GM19351 (cell line): ENCODE data around the gene IGF2BP2.

Source experiments
- ATAC-seq: cut with Tn5 transposase; IDR thresholded peaks from one replicate; pipeline ENCODE4 v1.9.1; 2021; ENCODE audit warnings: mild to moderate bottlenecking, moderate library complexity; ENCODE audit not compliant: unreplicated experiment

IGF2BP2 gene

DNA sequence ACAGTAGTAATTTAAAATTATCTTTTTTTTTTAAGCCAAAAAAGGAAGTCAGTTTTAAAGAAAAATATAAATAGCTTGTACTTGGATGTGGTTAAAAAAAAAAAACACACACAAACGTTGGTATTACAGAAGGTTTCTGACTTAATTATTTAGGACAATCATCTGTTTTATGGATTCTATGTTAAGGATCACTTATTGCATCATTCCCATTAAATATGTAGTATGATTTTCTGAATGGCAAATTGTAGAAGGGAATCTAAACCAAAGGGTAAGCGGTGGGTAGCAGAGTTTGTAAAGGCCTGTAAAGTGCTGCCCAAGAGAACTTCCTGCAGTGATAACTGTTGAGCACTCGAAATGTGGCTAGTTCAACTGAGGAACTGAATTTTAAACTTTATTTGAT, 230.8 kb downstream of the IGF2BP2 start:
- ATAC-seq, result no peak
